NCI-H1092 treated with DMSO at 0.1 percent for 48 hours (cell line): Measurements from ENCODE around the gene MICAL3.
"Not testable (repeated sequence)": the region's sequence is repeated elsewhere in the genome, so short reads cannot be mapped to it uniquely, and the experiment has no call there.

Experiments
- DNase-seq: peaks from one replicate; lab custom pipeline; 2025; lab: John Stamatoyannopoulos, UW

Gene MICAL3

DNA sequence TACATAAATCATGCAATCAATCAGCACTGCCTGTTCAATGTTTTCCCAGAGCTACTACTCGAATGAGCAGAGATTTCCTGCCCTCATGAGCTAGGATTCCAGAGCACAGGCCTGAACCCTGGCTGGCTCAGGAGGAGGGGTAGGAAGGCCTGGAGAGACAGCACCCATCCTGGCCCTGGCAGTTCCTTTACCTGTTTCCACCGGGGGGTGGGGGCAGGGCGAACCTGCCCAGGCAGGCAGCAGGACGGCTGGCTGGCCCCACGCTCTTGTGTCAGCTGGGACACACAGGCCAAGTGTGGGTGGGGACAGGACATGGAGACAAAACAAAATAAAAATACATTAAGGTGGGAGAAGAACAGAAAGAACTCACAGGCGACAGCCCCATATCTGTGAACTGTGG, 140.3 kb downstream of the MICAL3 start:
- no peak for DNase-seq

- no peak for DNase-seq
Observed at GRCh38 chr22:17883356-17883755, 141.0 kb downstream of the MICAL3 start.

GRCh38 chr22:17882727-17883126, 141.6 kb downstream of the MICAL3 start:
- no peak for DNase-seq

- DNase-seq = no peak
Observed at GRCh38 chr22:17882162-17882561, 142.2 kb downstream of the MICAL3 start.

DNA sequence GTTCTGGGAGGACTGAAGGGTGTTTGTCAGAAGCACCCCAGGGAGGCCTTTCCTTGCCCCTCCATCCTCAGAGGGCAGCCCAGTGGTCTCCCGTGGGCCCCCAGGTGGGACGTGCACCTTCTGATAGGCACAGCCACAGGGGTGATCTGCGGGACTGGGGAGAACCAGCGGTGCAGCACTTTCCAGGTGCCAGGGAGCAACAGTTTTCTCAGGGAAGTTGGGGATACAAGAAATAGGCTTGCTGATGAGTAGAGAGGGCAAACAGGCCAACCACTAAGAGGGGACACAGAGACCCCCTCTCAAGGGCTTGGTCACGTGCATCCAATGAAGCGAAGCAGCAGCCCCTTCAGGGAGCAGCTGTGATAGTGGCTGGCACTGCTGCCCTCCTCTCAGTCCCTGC, 143.0 kb downstream of the MICAL3 start:
- no peak for DNase-seq

DNA sequence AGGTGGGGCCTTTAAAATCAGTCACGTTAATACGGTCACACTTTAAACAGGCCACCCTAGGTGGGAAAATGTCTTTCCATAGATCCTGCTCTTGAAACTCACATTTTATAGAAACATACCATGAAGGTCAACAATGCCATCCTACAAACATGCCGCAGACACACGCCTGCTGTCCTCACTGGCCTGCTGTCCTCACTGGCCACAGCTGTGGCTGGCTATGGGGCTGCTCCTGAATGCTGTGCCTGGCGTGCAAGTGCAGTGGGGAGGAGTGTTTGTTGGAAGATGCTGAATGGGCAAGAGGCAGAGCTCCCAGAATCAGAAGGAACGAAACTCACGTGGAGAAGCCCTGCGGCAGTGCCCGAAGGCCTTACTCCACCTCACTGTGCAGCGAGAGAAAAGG, 143.9 kb downstream of the MICAL3 start:
- DNase-seq = no peak

DNA sequence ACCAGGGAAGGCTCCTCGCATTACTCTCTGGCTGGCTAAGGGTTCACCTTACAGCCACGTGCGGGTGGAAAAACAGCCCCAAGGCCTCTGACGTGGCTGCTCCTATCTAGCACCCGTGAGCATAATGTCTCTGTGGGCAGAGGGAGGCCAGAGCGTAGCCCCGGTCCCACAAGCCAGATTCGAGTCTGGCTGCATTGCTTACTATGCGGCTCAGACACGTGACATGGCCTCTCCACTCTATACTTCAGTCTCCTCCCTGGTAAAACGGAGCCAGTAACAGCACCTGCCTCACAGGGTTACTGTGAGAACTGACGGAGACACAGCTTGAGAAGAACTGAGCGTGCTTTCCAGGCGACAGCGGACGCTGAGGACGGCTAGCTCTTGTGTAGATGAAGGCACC, 144.3 kb downstream of the MICAL3 start:
- no peak for DNase-seq

- no peak for DNase-seq
Observed at GRCh38 chr22:17878941-17879340, 145.4 kb downstream of the MICAL3 start.

DNA sequence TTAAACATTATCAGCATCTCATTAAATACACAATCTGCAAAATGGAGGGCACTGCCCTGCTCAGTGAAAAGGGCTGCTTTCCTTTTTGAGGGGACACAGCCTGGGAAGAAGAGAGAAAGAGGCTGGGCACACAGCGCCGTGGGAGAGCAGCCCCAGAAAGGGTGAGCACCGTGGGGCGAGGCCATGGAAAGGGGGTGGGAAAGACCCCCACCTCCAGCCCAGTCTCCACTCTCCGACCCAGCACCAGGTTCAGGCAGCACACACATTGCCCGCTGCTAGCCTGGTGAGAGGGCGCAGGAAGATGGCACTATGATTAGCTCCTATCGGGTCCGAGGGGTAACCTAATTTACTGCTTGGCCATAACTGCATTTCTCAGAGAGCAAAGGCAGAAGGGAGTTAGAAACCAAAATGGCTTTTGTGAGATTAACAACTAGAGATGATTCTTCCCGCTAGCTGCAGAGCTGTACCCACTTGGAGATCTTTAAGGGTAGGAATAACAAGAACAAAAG, 146.1 kb downstream of the MICAL3 start:
- no peak for DNase-seq

GRCh38 chr22:17876878-17877855, 147.2 kb downstream of the MICAL3 start:
- DNase-seq = not testable (repeated sequence)

- DNase-seq = no peak
Observed at GRCh38 chr22:17876306-17876831, 148.0 kb downstream of the MICAL3 start.

- DNase-seq = no peak
Observed at GRCh38 chr22:17875631-17876030, 148.7 kb downstream of the MICAL3 start.

DNA sequence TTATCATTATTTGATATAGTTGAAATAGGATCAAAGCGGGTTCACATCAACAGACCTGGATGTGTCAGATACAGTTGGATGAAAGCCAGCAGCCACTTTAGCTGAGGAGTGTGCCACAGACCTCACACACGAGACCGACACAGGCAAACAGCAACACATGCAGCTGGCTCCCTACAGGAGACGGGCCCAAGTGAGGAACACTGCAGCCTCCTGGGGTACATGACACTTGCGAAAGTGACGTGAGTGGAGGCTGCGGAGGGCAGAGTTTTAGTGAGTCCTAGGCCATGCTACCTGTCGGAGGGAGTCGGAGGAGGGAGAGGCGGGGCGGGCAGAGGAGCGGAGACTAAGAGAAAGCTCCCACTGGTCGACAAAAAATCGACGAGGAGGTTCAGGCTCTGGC, 149.2 kb downstream of the MICAL3 start:
- DNase-seq = no peak

DNA sequence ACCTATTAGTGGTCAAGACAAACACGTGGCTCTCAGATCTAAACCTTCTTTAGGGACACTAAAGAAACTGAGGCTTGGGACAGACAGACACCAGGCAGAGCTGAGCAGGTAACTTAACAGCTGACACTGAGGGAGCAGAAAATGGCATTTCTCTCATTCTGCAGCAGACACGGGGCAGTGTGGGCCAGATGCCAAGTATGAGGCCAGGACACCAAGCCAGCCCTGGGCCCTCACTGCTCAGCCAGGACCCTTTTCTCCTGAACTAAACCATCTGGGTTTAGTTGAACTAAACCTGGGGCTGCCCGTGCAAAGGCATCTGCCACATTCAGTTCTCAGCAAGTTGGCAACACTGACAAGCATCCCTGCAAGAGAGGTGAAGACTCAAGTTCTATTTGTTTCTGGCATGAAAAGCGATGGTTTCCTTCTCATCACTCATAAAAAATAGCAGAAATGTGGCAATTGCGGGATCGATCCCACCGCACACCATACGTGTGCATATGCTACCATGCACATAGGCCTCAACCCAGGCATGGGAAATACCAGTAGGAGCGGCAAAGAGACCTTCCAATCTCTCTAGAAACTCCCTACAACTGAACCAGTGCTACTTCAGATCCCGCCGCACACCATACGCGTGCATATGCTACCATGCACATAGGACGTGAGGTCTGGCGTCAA, 150.0 kb downstream of the MICAL3 start:
- DNase-seq = no peak

GRCh38 chr22:17873804-17874203, 150.6 kb downstream of the MICAL3 start:
- DNase-seq = no peak

DNA sequence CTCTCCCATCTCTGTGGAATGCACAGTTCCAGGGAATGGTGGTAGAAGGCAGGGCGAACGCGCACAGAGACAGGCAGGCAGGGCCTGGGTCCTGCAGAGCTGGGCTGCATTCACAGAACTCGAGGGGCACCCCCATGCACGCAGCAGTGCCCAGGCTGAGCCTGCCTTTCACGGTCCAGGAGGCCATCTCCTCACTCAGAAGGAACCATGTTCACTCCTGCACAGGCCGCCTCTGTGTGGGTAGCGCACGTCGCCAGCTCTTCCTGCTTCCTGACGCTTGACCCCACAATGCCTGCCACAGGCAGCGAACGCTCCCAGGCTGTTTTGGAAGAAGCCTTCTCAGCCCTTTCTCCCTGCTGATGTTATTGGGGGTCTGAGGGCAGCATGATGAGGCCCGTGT, 151.2 kb downstream of the MICAL3 start:
- DNase-seq = no peak

GRCh38 chr22:17872471-17872870, 151.9 kb downstream of the MICAL3 start:
- no peak for DNase-seq

DNA sequence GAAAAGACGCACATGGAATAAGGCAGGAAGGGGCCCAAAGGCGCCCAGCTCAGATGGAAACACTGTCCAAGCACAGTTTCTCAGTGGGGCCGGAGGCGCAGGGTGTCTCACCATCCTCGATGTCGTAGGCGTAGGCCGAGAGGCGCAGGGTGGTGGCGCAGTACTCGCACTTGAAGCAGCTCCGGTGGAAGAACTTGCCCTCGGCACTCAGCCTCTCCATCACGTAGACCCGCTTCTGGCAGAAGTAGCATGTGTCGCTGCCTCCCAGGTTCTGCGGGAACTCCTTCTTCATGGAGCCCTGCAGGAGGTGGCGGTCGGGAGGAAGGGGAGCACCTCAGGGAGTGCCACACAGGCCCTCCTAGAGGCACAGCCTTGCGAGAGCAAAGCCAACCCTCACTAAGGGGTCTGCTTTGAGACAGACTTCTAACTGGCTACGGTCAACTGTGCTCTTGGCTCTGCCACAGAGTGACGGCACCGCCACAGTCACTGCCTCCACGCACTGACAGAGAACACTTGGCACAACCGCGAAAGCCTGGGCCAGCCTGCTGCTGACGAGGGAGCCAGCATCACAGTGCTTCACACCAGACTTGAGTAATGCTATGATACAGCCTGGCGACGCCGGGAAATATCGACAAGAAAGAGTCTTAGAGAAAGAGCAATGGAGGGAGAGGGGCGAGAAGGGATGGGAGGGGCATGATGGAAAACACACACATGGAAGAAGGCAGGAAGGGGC, 152.5 kb downstream of the MICAL3 start:
- DNase-seq = no peak

- no peak for DNase-seq
Observed at GRCh38 chr22:17870407-17870806, 154.0 kb downstream of the MICAL3 start.

GRCh38 chr22:17869285-17870096, 154.9 kb downstream of the MICAL3 start:
- no peak for DNase-seq

DNA sequence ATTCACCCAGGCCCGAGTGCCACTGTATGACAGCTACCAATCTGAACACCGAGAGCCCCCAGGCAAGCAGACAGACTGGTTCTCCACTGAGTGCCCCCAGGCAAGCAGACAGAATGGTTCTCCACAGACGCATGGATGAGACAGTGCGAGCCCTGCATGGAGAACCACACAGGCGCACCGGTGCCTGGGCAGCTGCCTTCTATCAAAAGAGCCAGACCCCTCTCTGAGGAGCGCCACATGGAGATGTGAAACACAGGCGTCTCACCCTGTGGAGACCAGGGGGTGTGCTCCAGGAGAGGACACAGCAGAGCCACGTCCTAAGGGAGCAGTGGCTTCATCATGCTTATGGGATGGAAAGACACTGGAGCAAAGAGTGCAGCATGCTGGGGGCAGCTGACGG, 155.6 kb downstream of the MICAL3 start:
- no peak for DNase-seq
